ENCODE data around the gene PRPF8. TPM values are rescaled to one million over a fixed set of nuclear protein-coding genes. Genes with fewer than 3 reads are reported as not detected.
"Not testable (repeated sequence)": the region's sequence is repeated elsewhere in the genome, so short reads cannot be mapped to it uniquely, and the experiment has no call there.

Gene PRPF8
- total RNA-seq, 1 donor from 2014 or later: 180 TPM

GRCh38 chr17:1695365-1695764 is 10.7 kb upstream of the PRPF8 start:
- DNase-seq (ENCODE audit: extremely low read depth, low read depth, low spot score): no peak

- DNase-seq (ENCODE audit: extremely low read depth, low read depth, low spot score): no peak
These were observed 8.7 kb upstream of the PRPF8 start for GRCh38 chr17:1693339-1693738.

- no peak for DNase-seq (ENCODE audit: extremely low read depth, low read depth, low spot score)
These were observed 6.0 kb upstream of the PRPF8 start for GRCh38 chr17:1690544-1691221.

- not testable (repeated sequence) for DNase-seq (ENCODE audit: extremely low read depth, low read depth, low spot score)
These were observed 3.7 kb upstream of the PRPF8 start for GRCh38 chr17:1688405-1688804.

GRCh38 chr17:1686086-1686485 is 1.4 kb upstream of the PRPF8 start:
- DNase-seq (ENCODE audit: extremely low read depth, low read depth, low spot score): no peak

- no peak for DNase-seq (ENCODE audit: extremely low read depth, low read depth, low spot score)
These were observed 1.2 kb downstream of the PRPF8 start for GRCh38 chr17:1683459-1683858.

GRCh38 chr17:1676401-1676800 is 8.3 kb downstream of the PRPF8 start:
- DNase-seq (ENCODE audit: extremely low read depth, low read depth, low spot score): no peak

- DNase-seq (ENCODE audit: extremely low read depth, low read depth, low spot score): no peak
These were observed 11.5 kb downstream of the PRPF8 start for GRCh38 chr17:1673041-1673785.

GRCh38 chr17:1663934-1664333 is 20.7 kb downstream of the PRPF8 start:
- DNase-seq (ENCODE audit: extremely low read depth, low read depth, low spot score): not testable (repeated sequence)

- DNase-seq (ENCODE audit: extremely low read depth, low read depth, low spot score): no peak
These were observed 23.6 kb downstream of the PRPF8 start for GRCh38 chr17:1661045-1661444.

GRCh38 chr17:1658100-1658499 is 26.6 kb downstream of the PRPF8 start:
- no peak for DNase-seq (ENCODE audit: extremely low read depth, low read depth, low spot score)

- DNase-seq (ENCODE audit: extremely low read depth, low read depth, low spot score): no peak
These were observed 30.9 kb downstream of the PRPF8 start for GRCh38 chr17:1653735-1654134.

- DNase-seq (ENCODE audit: extremely low read depth, low read depth, low spot score): not testable (repeated sequence)
These were observed 31.9 kb downstream of the PRPF8 start for GRCh38 chr17:1652794-1653193.

GRCh38 chr17:1651559-1651844 is 33.2 kb downstream of the PRPF8 start:
- DNase-seq (ENCODE audit: extremely low read depth, low read depth, low spot score): no peak

GRCh38 chr17:1650731-1651558 is 33.7 kb downstream of the PRPF8 start:
- no peak for DNase-seq (ENCODE audit: extremely low read depth, low read depth, low spot score)

- no peak for DNase-seq (ENCODE audit: extremely low read depth, low read depth, low spot score)
These were observed 34.7 kb downstream of the PRPF8 start, which contains the start of gene RILP for GRCh38 chr17:1649844-1650501. Gene RILP, minus strand, starts transcription at chr17:1649866. Its CDS starts 62 bp downstream, at chr17:1649804.

GRCh38 chr17:1648963-1649843 is 35.5 kb downstream of the PRPF8 start:
- no peak for DNase-seq (ENCODE audit: extremely low read depth, low read depth, low spot score)

GRCh38 chr17:1648173-1648962 is 36.3 kb downstream of the PRPF8 start:
- DNase-seq (ENCODE audit: extremely low read depth, low read depth, low spot score): no peak

GRCh38 chr17:1647802-1648171 is 36.9 kb downstream of the PRPF8 start:
- DNase-seq (ENCODE audit: extremely low read depth, low read depth, low spot score): no peak
